Neural cell (in vitro differentiated cells): ENCODE data around the gene SAT2. TPM values are rescaled to one million over a fixed set of nuclear protein-coding genes. Genes with fewer than 3 reads are reported as not detected.

Experiments
- H2AFZ ChIP-seq: fragments of 200-600, 300-800 bp; sonication (generic), shearing (Covaris generic); 2 replicates; pipeline ENCODE4 v1.6.0; 2014; ENCODE audit warnings: low read depth, mild to moderate bottlenecking, antibody characterized with exemption, low read length, moderate library complexity
- H3F3A ChIP-seq: fragments of 200-600 bp; shearing (Covaris generic); 2 replicates; pipeline ENCODE4 v1.6.1; 2016; ENCODE audit warnings: mild to moderate bottlenecking, moderate library complexity, mixed read lengths, antibody characterized with exemption, low read length; ENCODE audit not compliant: insufficient read depth, poor library complexity, severe bottlenecking
- H3K27ac ChIP-seq: fragments of 200-600, 300-800 bp; sonication (generic), shearing (Covaris generic); 2 replicates; pipeline ENCODE4 v1.5.1; 2014; ENCODE audit warnings: mild to moderate bottlenecking, low read length, moderate library complexity
- H3K27me3 ChIP-seq: fragments of 300-800, 200-600 bp; sonication (generic), shearing (Covaris generic); 2 replicates; pipeline ENCODE4 v1.6.0; 2014; ENCODE audit warnings: mild to moderate bottlenecking, low read depth, low read length, moderate library complexity; ENCODE audit not compliant: insufficient read depth
- H3K36me3 ChIP-seq: fragments of 300-800, 200-600 bp; sonication (generic), shearing (Covaris generic); 2 replicates; pipeline ENCODE4 v1.5.1; 2014; ENCODE audit warnings: mild to moderate bottlenecking, antibody characterized with exemption, low read length, moderate library complexity; ENCODE audit not compliant: insufficient read depth
- H3K4me2 ChIP-seq: fragments of 300-800, 200-600 bp; sonication (generic), shearing (Covaris generic); 2 replicates; pipeline ENCODE4 v1.6.0; 2014; ENCODE audit warnings: mild to moderate bottlenecking, low read length
- H3K4me3 ChIP-seq: fragments of 300-800, 200-600 bp; sonication (generic), shearing (Covaris generic); 2 replicates; pipeline ENCODE4 v1.5.1; 2014; ENCODE audit warnings: mild to moderate bottlenecking, low read length, moderate library complexity
- H3K79me2 ChIP-seq: fragments of 200-600 bp; shearing (Covaris generic); replicated peaks from 2 replicates; pipeline ENCODE4 v1.6.0; 2014; ENCODE audit warnings: mild to moderate bottlenecking, low read length, moderate library complexity; ENCODE audit not compliant: insufficient read depth
- H3K9ac ChIP-seq: fragments of 300-800, 200-600 bp; sonication (generic), shearing (Covaris generic); 2 replicates; pipeline ENCODE4 v1.6.1; 2016; ENCODE audit warnings: mild to moderate bottlenecking, low read length, mixed read lengths
- H3K9me2 ChIP-seq: fragments of 200-600 bp; shearing (Covaris generic); 2 replicates; pipeline ENCODE4 v1.6.1; 2016; ENCODE audit warnings: mild to moderate bottlenecking, low read length, mixed read lengths; ENCODE audit not compliant: insufficient read depth
- H3K9me3 ChIP-seq: fragments of 200-600, 300-800 bp; sonication (generic), shearing (Covaris generic); 2 replicates; pipeline ENCODE4 v1.6.1; 2016; ENCODE audit warnings: mild to moderate bottlenecking, mixed run types, low read length, moderate library complexity, mixed read lengths
- H4K20me1 ChIP-seq: fragments of 200-600 bp; shearing (Covaris generic); 2 replicates; pipeline ENCODE4 v1.6.1; 2016; ENCODE audit warnings: mild to moderate bottlenecking, mixed run types; ENCODE audit not compliant: insufficient read depth
- EP300 ChIP-seq: fragments of 450-650 bp; conservative IDR thresholded peaks from 2 replicates; pipeline ENCODE4 v1.6.1; 2014; ENCODE audit warnings: antibody characterized with exemption, mild to moderate bottlenecking, moderate library complexity; ENCODE audit not compliant: poor library complexity, severe bottlenecking
- EZH2 ChIP-seq: fragments of 200-600, 300-800 bp; shearing (Covaris generic), sonication (generic); IDR thresholded peaks from 2 replicates; pipeline ENCODE4 v1.6.1; 2014; ENCODE audit warnings: antibody characterized with exemption, low read length, borderline replicate concordance, mild to moderate bottlenecking; ENCODE audit not compliant: insufficient read depth, poor library complexity, severe bottlenecking
- MXI1 ChIP-seq: fragments of 450-650 bp; conservative IDR thresholded peaks from 2 replicates; pipeline ENCODE4 v1.6.1; 2014; ENCODE audit warnings: antibody characterized with exemption, mild to moderate bottlenecking; ENCODE audit not compliant: poor library complexity, severe bottlenecking
- POLR2AphosphoS5 ChIP-seq: IDR thresholded peaks from 2 replicates; pipeline ENCODE4 v1.6.1; 2012
- RAD21 ChIP-seq: fragments of 450-650 bp; conservative IDR thresholded peaks from 2 replicates; pipeline ENCODE4 v1.6.1; 2014; ENCODE audit warnings: antibody characterized with exemption, mild to moderate bottlenecking, moderate library complexity
- SMC3 ChIP-seq: fragments of 450-650 bp; conservative IDR thresholded peaks from 2 replicates; pipeline ENCODE4 v1.6.1; 2014; ENCODE audit warnings: antibody characterized with exemption, mild to moderate bottlenecking, moderate library complexity; ENCODE audit not compliant: poor library complexity
- TAF1 ChIP-seq: IDR thresholded peaks from 2 replicates; pipeline ENCODE4 v1.6.1; 2012; ENCODE audit warnings: low read depth
- polyA plus RNA-seq: library from polyadenylated mRNA; depleted of rRNA; stranded (reverse); fragments of >200 nt; gene quantifications from 2 replicates; pipeline ENCODE4 v1.2.3, GENCODE V29; 2014
- TF ChIP-seq, protein P1 (sequence below): fragments of 450-650 bp; IDR thresholded peaks from 2 replicates; pipeline ENCODE4 v1.5.1; 2014; ENCODE audit warnings: antibody characterized with exemption, mild to moderate bottlenecking, moderate library complexity; ENCODE audit not compliant: poor library complexity, severe bottlenecking
- TF ChIP-seq, protein P2 (sequence below): IDR thresholded peaks from 2 replicates; pipeline ENCODE4 v1.6.1; 2012; ENCODE audit warnings: borderline replicate concordance

The SAT2 gene
- polyA plus RNA-seq, 1 donor from 2014 or later: 303 TPM

DNA sequence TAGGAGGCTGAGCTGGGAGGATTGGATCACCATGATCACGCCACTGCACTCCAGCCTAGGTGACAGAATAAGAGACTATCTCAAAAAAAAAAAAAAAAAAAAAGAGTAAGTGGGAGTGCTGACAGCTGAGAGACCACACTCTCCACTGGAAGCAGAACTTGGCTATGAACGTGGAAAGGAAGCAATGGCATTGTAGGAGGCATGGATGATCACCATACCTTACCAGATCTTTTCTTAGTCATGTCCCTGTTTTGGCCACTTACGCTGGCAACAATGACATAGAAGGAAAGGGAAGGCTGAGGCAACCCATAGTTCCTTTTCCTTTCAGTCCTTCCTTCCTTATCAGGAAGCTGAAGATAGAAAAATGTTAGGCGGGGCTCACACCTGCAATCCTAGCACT, 19.4 kb upstream of the SAT2 start:
- H3K27me3 ChIP-seq: no peaks in the 10 kb centered on the region
- H4K20me1 ChIP-seq: no peaks in the 10 kb centered on the region
- no peak overlapping the region for H3K4me2 ChIP-seq
- no peaks in the 10 kb centered on the region for H3K9me2 ChIP-seq
- peaks cover 4% of the 10 kb centered on the region for H3K79me2 ChIP-seq
- no peaks in the 10 kb centered on the region for H3F3A ChIP-seq
- no peak overlapping the region for H3K27ac ChIP-seq
- H3K36me3 ChIP-seq: no peaks in the 10 kb centered on the region
- H3K9me3 ChIP-seq: no peaks in the 10 kb centered on the region
- H3K9ac ChIP-seq: no peak overlapping the region
- H3K4me3 ChIP-seq: no peak overlapping the region
- no peak for TF ChIP-seq POLR2AphosphoS5
- TF ChIP-seq MXI1: no peak
- TF ChIP-seq, protein P1, sequence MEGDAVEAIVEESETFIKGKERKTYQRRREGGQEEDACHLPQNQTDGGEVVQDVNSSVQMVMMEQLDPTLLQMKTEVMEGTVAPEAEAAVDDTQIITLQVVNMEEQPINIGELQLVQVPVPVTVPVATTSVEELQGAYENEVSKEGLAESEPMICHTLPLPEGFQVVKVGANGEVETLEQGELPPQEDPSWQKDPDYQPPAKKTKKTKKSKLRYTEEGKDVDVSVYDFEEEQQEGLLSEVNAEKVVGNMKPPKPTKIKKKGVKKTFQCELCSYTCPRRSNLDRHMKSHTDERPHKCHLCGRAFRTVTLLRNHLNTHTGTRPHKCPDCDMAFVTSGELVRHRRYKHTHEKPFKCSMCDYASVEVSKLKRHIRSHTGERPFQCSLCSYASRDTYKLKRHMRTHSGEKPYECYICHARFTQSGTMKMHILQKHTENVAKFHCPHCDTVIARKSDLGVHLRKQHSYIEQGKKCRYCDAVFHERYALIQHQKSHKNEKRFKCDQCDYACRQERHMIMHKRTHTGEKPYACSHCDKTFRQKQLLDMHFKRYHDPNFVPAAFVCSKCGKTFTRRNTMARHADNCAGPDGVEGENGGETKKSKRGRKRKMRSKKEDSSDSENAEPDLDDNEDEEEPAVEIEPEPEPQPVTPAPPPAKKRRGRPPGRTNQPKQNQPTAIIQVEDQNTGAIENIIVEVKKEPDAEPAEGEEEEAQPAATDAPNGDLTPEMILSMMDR: no peak
- no peak for TF ChIP-seq TAF1
- TF ChIP-seq EZH2: no peak
- no peak for TF ChIP-seq SMC3
- TF ChIP-seq, protein P2, sequence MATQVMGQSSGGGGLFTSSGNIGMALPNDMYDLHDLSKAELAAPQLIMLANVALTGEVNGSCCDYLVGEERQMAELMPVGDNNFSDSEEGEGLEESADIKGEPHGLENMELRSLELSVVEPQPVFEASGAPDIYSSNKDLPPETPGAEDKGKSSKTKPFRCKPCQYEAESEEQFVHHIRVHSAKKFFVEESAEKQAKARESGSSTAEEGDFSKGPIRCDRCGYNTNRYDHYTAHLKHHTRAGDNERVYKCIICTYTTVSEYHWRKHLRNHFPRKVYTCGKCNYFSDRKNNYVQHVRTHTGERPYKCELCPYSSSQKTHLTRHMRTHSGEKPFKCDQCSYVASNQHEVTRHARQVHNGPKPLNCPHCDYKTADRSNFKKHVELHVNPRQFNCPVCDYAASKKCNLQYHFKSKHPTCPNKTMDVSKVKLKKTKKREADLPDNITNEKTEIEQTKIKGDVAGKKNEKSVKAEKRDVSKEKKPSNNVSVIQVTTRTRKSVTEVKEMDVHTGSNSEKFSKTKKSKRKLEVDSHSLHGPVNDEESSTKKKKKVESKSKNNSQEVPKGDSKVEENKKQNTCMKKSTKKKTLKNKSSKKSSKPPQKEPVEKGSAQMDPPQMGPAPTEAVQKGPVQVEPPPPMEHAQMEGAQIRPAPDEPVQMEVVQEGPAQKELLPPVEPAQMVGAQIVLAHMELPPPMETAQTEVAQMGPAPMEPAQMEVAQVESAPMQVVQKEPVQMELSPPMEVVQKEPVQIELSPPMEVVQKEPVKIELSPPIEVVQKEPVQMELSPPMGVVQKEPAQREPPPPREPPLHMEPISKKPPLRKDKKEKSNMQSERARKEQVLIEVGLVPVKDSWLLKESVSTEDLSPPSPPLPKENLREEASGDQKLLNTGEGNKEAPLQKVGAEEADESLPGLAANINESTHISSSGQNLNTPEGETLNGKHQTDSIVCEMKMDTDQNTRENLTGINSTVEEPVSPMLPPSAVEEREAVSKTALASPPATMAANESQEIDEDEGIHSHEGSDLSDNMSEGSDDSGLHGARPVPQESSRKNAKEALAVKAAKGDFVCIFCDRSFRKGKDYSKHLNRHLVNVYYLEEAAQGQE: no peak
- no peak overlapping the region for H2AFZ ChIP-seq

DNA sequence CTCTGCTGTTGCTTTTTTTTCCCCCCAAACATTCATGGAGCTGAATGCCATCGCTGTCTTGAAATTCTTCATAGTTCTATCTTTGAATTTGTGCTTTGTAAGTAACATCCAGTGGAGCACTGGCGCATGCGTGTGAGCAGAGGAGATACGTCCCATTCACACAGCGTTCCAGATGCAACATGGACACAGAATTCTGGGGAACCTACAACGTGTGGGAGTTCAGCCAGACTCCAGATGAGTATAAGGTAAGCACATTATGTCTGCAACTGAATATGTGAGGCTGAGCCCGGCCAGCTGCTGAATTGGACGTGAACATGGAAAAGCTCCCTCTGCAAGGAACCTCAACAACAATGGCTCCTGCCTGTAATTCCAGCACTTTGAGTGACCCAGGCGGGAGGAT, 18.8 kb upstream of the SAT2 start:
- H3K27me3 ChIP-seq: no peaks in the 10 kb centered on the region
- no peak overlapping the region for H3K9ac ChIP-seq
- peaks cover 4% of the 10 kb centered on the region for H3K79me2 ChIP-seq
- H3K4me2 ChIP-seq: no peak overlapping the region
- H3K27ac ChIP-seq: no peak overlapping the region
- H3K4me3 ChIP-seq: no peak overlapping the region
- no peaks in the 10 kb centered on the region for H4K20me1 ChIP-seq
- H2AFZ ChIP-seq: no peak overlapping the region
- no peaks in the 10 kb centered on the region for H3F3A ChIP-seq
- no peaks in the 10 kb centered on the region for H3K9me2 ChIP-seq
- no peaks in the 10 kb centered on the region for H3K36me3 ChIP-seq
- H3K9me3 ChIP-seq: no peaks in the 10 kb centered on the region
- no peak for TF ChIP-seq TAF1
- no peak for TF ChIP-seq EP300
- TF ChIP-seq POLR2AphosphoS5: no peak
- TF ChIP-seq, protein P2: no peak
- TF ChIP-seq EZH2: no peak
- no peak for TF ChIP-seq RAD21
- TF ChIP-seq MXI1: no peak
- TF ChIP-seq, protein P1: no peak
- no peak for TF ChIP-seq SMC3
